HepG2 (cell line): ENCODE data around the gene GAR1. TPM values are rescaled to one million over a fixed set of nuclear protein-coding genes. Genes with fewer than 3 reads are reported as not detected.

ENCODE experiments used
- ATF5 ChIP-seq: sonication (generic); formaldehyde crosslinking; IDR thresholded peaks from 2 replicates; pipeline ENCODE4 v1.4.0; 2020; ENCODE audit warnings: mild to moderate bottlenecking, low read depth, missing genetic modification reagents
- ATM ChIP-seq: fragments of 450-650 bp; IDR thresholded peaks from 2 replicates; pipeline ENCODE4 v1.7.1; 2017; ENCODE audit warnings: mild to moderate bottlenecking, borderline replicate concordance
- CENPX ChIP-seq: sonication (generic); formaldehyde crosslinking; IDR thresholded peaks from 2 replicates; pipeline ENCODE4 v1.9.0; 2021; ENCODE audit warnings: mild to moderate bottlenecking, missing genetic modification reagents, moderate library complexity
- DDIT3 ChIP-seq: sonication (generic); formaldehyde crosslinking; IDR thresholded peaks from 2 replicates; pipeline ENCODE4 v1.4.0; 2020; ENCODE audit warnings: mild to moderate bottlenecking, missing genetic modification reagents
- POGZ ChIP-seq: sonication (generic); formaldehyde crosslinking; IDR thresholded peaks from 2 replicates; pipeline ENCODE4 v1.4.0; 2020; ENCODE audit warnings: mild to moderate bottlenecking, missing genetic modification reagents
- SPEN ChIP-seq: sonication (generic); formaldehyde crosslinking; IDR thresholded peaks from 2 replicates; pipeline ENCODE4 v1.5.1; 2020; ENCODE audit warnings: low read depth, mild to moderate bottlenecking, missing genetic modification reagents
- STAG1 ChIP-seq: sonication (generic); formaldehyde crosslinking; IDR thresholded peaks from 2 replicates; pipeline ENCODE4 v1.4.0; 2020; ENCODE audit warnings: missing genetic modification reagents
- TBX3 ChIP-seq: fragments of 450-650 bp; IDR thresholded peaks from 2 replicates; pipeline ENCODE4 v1.6.1; 2017; ENCODE audit warnings: antibody characterized with exemption, mild to moderate bottlenecking, inconsistent platforms, borderline replicate concordance
- TEAD3 ChIP-seq: optimal IDR thresholded peaks from 2 replicates; pipeline ENCODE3; 2016; ENCODE audit warnings: borderline replicate concordance
- ZBTB14 ChIP-seq: sonication (generic); formaldehyde crosslinking; IDR thresholded peaks from 2 replicates; pipeline ENCODE4 v1.4.0; 2020; ENCODE audit warnings: missing genetic modification reagents
- ZHX2 ChIP-seq, 2 experiments: sonication (generic) in 1 of 2; formaldehyde crosslinking in 1 of 2; IDR thresholded peaks; 2 replicates each; pipeline versions ENCODE4 v1.6.1 to v1.9.0; 2014 to 2022; ENCODE audit warnings: antibody characterized with exemption in 1 of 2, borderline replicate concordance in 1 of 2, inconsistent platforms in 1 of 2, low read depth in 1 of 2, missing genetic modification reagents in 1 of 2
- ZNF564 ChIP-seq: sonication (generic); formaldehyde crosslinking; IDR thresholded peaks from 2 replicates; pipeline ENCODE4 v1.8.1; 2023; ENCODE audit warnings: mild to moderate bottlenecking, missing genetic modification reagents
- ZNF788 ChIP-seq: sonication (generic); formaldehyde crosslinking; IDR thresholded peaks from 2 replicates; pipeline ENCODE4 v1.5.0; 2020; ENCODE audit warnings: mild to moderate bottlenecking, missing genetic modification reagents, borderline replicate concordance
- ZSCAN5A ChIP-seq: sonication (generic); formaldehyde crosslinking; IDR thresholded peaks from 2 replicates; pipeline ENCODE4 v1.8.0; 2022; ENCODE audit warnings: mild to moderate bottlenecking, missing genetic modification reagents, borderline replicate concordance
- ZUFSP ChIP-seq: sonication (generic); formaldehyde crosslinking; IDR thresholded peaks from 2 replicates; pipeline ENCODE4 v1.9.0; 2021; ENCODE audit warnings: missing genetic modification reagents, mild to moderate bottlenecking, borderline replicate concordance
- polyA plus RNA-seq, 8 experiments: library from polyadenylated mRNA; depleted of rRNA in 3 of 8; stranded (reverse) in 7 of 8; unstranded in 1 of 8; fragments of >200 nt; fragmentation: Illumina TruSeq in 4 of 8; extraction: Trizol in 4 of 8; gene quantifications; 2 replicates each; pipeline versions ENCODE4 v1.2.1 to v1.2.3, GENCODE V29; 2011 to 2016; ENCODE audit warnings: low read depth in 4 of 8, missing spikeins in 1 of 8, mixed read lengths in 1 of 8; ENCODE audit not compliant: insufficient read depth in 1 of 8
- total RNA-seq, 5 experiments: library from RNA; depleted of rRNA; stranded (reverse); fragments of >200 nt; fragmentation: Illumina TruSeq; extraction: Trizol; gene quantifications; 2 replicates each; pipeline ENCODE4 v1.2.3, GENCODE V29; 2016; ENCODE audit warnings: low read depth in 1 of 5

The GAR1 gene
- total and polyA plus RNA-seq, 2 of the 13 experiments (the other 11 are each of a cell fraction or from before 2014, with no cell fraction given): 11.3 to 11.4 TPM

GRCh38 chr4:109815151-109816081 lies at the start of gene GAR1 (continued):
- no peak; the same call in 1 of the 2 replicates for TF ChIP-seq ZUFSP (CRISPR knock-in tag)
- peak; percentile 17; the same call in 1 of the 2 replicates for TF ChIP-seq ZNF564
- no peak for TF ChIP-seq DDIT3 (CRISPR knock-in tag)
- TF ChIP-seq SPEN: peak; percentile 91
- no peak for TF ChIP-seq TBX3
- TF ChIP-seq ATF5 (CRISPR knock-in tag): 0 out of 2 replicates have a peak, but pooled peaks have one; percentile 75
- TF ChIP-seq ZSCAN5A (CRISPR knock-in tag): no peak
- no peak for TF ChIP-seq ZNF788
- TF ChIP-seq ZBTB14: no peak
- TF ChIP-seq CENPX (CRISPR knock-in tag): no peak
- TF ChIP-seq ZHX2 (IDR thresholded peaks at IDR 0.05; ENCODE audit: low read depth): peak; percentile 92
- no peak for TF ChIP-seq ZHX2 (CRISPR knock-in tag; IDR thresholded peaks at IDR 0.05; ENCODE audit: borderline replicate concordance)
- 0 out of 2 replicates have a peak, but pooled peaks have one; percentile 23 for TF ChIP-seq STAG1 (CRISPR knock-in tag)
- peak; percentile 63 for TF ChIP-seq TEAD3 (CRISPR knock-in tag)
- no peak for TF ChIP-seq ATM
- TF ChIP-seq POGZ: peak; percentile 74
